ENCODE measurements around the gene CYP2U1.

DNA sequence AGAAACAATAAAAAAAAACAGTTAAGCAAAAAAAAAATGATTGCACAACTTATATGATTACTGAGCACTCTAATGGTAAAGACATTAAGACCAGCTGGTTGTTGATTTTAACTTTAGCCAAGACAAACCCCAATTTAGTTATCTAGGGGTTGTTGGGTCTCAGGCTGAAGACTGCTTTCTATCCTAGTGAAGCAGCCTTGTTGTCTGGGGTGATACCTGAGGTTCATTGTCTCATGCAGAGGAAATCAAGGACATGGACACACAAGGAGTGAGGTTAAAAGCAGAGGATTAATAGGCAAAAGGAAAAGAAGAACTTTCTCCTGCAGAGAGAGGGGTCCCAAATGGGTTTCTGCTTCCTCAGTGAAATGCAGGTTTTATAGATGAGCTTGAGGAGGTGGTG is 40.0 kb upstream of the CYP2U1 start:
- TF ChIP-seq CTCF (conservative IDR thresholded peaks at IDR 0.05 in 1 of 2, IDR thresholded peaks at IDR 0.05 in 1 of 2; ENCODE audit: extremely low read depth in 1 of 2, insufficient read depth in 1 of 2, low read depth in 1 of 2, low read length in 2 of 2) (no peak), EZH2 (IDR thresholded peaks at IDR 0.05; ENCODE audit: borderline replicate concordance, low read length) (no peak)

All from mammary epithelial cell (primary cell).